IPS DF 4.7 (cell line): ENCODE measurements around the gene POTEE.
A peak's percentile ranks its signal among the peaks of the same experiment; 100 is the strongest.
"Not testable (repeated sequence)": the region's sequence is repeated elsewhere in the genome, so short reads cannot be mapped to it uniquely, and the experiment has no call there.

ENCODE experiments used
- DNase-seq: peaks from one replicate; pipeline ENCODE4 v3.0.0-alpha.2; 2013; ENCODE audit warnings: low spot score; ENCODE audit errors: extremely low read depth

Gene POTEE

GRCh38 chr2:131209030-131209772, at the start of gene POTEE:
Gene POTEE (plus strand): TSS chr2:131209536. CDS start chr2:131218403, 8,867 bp downstream.
- not testable (repeated sequence) for DNase-seq

GRCh38 chr2:131165562-131165961, 43.8 kb upstream of the POTEE start:
- not testable (repeated sequence) for DNase-seq

- DNase-seq: no peak
Observed at GRCh38 chr2:131168538-131168937, 40.8 kb upstream of the POTEE start.

- not testable (repeated sequence) for DNase-seq
Observed at GRCh38 chr2:131178050-131178449, 31.3 kb upstream of the POTEE start.

GRCh38 chr2:131178721-131179418, 30.5 kb upstream of the POTEE start:
- not testable (repeated sequence) for DNase-seq

- DNase-seq: not testable (repeated sequence)
Observed at GRCh38 chr2:131181451-131181850, 27.9 kb upstream of the POTEE start.

- not testable (repeated sequence) for DNase-seq
Observed at GRCh38 chr2:131193421-131193820, 15.9 kb upstream of the POTEE start.

- not testable (repeated sequence) for DNase-seq
Observed at GRCh38 chr2:131196186-131196585, 13.2 kb upstream of the POTEE start.

GRCh38 chr2:131201098-131201497, 8.2 kb upstream of the POTEE start:
- DNase-seq: no peak

- not testable (repeated sequence) for DNase-seq
Observed at GRCh38 chr2:131207839-131208238, 1.5 kb upstream of the POTEE start.

- not testable (repeated sequence) for DNase-seq
Observed at GRCh38 chr2:131209773-131210104, 403 bp downstream of the POTEE start.

GRCh38 chr2:131210434-131211211, 1.3 kb downstream of the POTEE start:
- DNase-seq: not testable (repeated sequence)

GRCh38 chr2:131217238-131217986, 8.1 kb downstream of the POTEE start:
- DNase-seq: not testable (repeated sequence)

- peak; percentile 14 for DNase-seq
Observed at GRCh38 chr2:131235543-131236449, 26.5 kb downstream of the POTEE start.
